ACC112 (cell line): Measurements from ENCODE around the gene CA9.

ENCODE experiments used
- H2AFZ ChIP-seq: fragments of 200-600 bp; sonication (generic); one replicate; pipeline ENCODE4 v1.6.0; 2017; ENCODE audit warnings: antibody characterized with exemption, low read length; ENCODE audit not compliant: unreplicated experiment
- H3K27ac ChIP-seq: fragments of 200-600 bp; sonication (generic); 2 replicates; pipeline ENCODE4 v1.5.1; 2014; ENCODE audit warnings: low read depth, mild to moderate bottlenecking, antibody characterized with exemption, low read length, moderate library complexity
- H3K27me3 ChIP-seq: fragments of 200-600 bp; sonication (generic); 2 replicates; pipeline ENCODE4 v1.6.1; 2014; ENCODE audit warnings: mild to moderate bottlenecking, antibody characterized with exemption, low read length, moderate library complexity, mixed read lengths; ENCODE audit not compliant: insufficient read depth
- H3K36me3 ChIP-seq: fragments of 200-600 bp; sonication (generic); 2 replicates; pipeline ENCODE4 v1.6.1; 2016; ENCODE audit warnings: mild to moderate bottlenecking, antibody characterized with exemption, low read length, moderate library complexity, mixed read lengths; ENCODE audit not compliant: insufficient read depth
- H3K4me1 ChIP-seq: fragments of 200-600 bp; sonication (generic); one replicate; pipeline ENCODE4 v1.6.1; 2016; ENCODE audit warnings: low read length, mixed read lengths; ENCODE audit not compliant: insufficient read depth, unreplicated experiment, control insufficient read depth
- H3K4me3 ChIP-seq: fragments of 200-600 bp; sonication (generic); 2 replicates; pipeline ENCODE4 v1.5.1; 2014; ENCODE audit warnings: mild to moderate bottlenecking, low read depth, low read length
- H3K79me2 ChIP-seq: fragments of 200-600 bp; sonication (generic); one replicate; pipeline ENCODE4 v1.6.0; 2016; ENCODE audit warnings: low read length; ENCODE audit not compliant: control insufficient read depth, unreplicated experiment, insufficient read depth

CA9 gene

DNA sequence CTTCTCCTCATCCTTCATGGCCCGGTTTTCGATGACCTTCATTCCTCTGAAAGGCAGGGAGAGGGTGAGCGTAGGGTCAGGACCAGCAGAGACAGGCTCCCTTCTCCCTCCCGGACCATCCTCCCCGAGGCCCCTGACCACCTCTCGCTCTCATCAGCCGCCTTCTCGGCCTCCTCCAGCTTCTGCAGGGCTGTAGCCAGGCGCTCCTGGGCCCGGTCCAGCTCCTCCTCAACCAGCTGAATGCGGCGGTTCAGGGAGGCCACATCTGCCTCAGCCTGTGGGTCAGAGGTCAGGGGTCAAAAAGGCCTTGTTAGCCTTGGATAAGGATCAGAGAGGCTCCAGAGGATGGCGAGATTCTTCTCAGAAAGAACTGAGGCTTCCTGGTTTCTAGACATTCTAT lies 11.8 kb downstream of the CA9 start:
- peaks cover 51% of the 10 kb centered on the region for H3K79me2 ChIP-seq
- no peak overlapping the region for H3K27ac ChIP-seq
- no peaks in the 10 kb centered on the region for H3K27me3 ChIP-seq
- H3K36me3 ChIP-seq, result peaks cover 40% of the 10 kb centered on the region; the same call in 1 of the 2 replicates
- H2AFZ ChIP-seq, result no peak overlapping the region
- no peak overlapping the region; the same call in 1 of the 2 replicates for H3K4me3 ChIP-seq
- peaks cover 57% of the 10 kb centered on the region for H3K4me1 ChIP-seq

DNA sequence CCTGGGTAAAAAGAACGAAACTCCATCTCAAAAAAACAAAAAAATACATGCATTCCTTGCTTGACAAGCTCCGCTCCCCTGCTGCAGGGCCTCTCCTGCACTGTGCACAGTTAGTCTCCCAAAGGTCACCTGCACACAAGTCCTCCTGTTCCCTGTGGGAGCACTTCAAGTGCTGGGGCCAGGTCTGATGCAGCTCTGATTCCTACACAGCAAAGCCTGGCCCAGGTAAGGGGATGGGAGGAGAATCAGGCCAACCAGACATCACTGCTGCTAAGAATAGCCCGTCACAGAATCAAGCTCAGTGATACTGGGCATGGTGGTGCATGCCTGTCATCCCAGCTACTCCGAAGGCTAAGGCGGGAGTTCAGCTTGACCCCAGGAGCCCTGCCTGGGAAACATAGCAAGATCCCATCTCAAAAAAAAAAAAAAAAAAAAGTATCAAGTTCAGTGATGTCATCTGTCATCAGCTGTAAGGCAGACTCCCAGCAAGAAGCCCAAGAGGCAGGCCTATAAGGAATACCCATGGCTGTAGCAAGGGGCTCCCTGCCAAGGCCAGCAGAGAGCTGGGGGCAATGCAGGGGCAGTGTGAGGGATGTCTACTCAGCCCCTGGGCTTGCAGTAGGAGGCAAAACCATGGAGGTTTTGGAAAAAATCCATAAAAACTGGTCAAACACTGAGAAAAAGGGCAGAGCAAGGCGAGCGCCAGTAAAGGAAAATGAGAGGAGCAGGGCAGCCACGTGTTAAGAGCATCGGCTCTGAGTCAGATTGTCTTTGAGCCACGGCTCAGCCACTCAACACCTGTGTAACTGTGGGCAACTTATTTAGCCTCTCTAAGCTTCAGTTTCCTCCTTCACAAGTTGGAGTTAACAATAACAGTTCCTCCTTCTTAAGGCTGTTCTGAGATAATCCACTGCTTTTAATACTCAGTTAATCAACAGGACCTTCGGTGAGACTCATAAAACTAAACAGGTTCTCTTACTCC lies 12.8 kb downstream of the CA9 start:
- Histone ChIP-seq H3K4me3 (peak overlapping the region; percentile 98), H3K27me3 (no peaks in the 10 kb centered on the region), H3K4me1 (peaks cover 54% of the 10 kb centered on the region), H3K36me3 (peaks cover 40% of the 10 kb centered on the region; the same call in 1 of the 2 replicates), H3K27ac (0 out of 2 replicates have a peak overlapping the region, but pooled peaks have one; percentile 14), H3K79me2 (peaks cover 51% of the 10 kb centered on the region), H2AFZ (no peak overlapping the region)

DNA sequence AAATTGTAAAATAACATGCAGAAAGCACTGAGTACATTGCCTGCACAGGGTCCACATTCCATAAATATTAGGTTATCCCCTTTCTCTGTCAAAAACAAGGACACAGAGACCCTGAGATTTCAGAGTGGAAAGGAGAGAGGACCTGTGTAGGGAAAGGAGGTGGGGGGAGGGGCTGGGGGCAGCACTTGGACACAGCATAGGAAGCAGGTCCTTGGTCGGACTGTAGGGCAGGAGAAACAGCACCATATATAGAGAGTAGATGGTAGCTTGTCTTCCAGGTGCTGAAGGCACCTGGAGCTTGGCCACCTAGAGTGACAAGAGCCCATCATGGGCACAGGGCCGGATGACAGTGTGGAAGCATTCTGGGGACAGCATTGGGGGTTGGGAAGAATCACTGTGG lies 13.6 kb downstream of the CA9 start:
- H3K4me1 ChIP-seq, result peaks cover 48% of the 10 kb centered on the region
- peak overlapping the region; percentile 98 for H3K4me3 ChIP-seq
- H3K27ac ChIP-seq, result 0 out of 2 replicates have a peak overlapping the region, but pooled peaks have one; percentile 91
- no peaks in the 10 kb centered on the region for H3K27me3 ChIP-seq
- H3K36me3 ChIP-seq, result peaks cover 40% of the 10 kb centered on the region; the same call in 1 of the 2 replicates
- no peak overlapping the region for H2AFZ ChIP-seq
- H3K79me2 ChIP-seq, result peaks cover 51% of the 10 kb centered on the region

DNA sequence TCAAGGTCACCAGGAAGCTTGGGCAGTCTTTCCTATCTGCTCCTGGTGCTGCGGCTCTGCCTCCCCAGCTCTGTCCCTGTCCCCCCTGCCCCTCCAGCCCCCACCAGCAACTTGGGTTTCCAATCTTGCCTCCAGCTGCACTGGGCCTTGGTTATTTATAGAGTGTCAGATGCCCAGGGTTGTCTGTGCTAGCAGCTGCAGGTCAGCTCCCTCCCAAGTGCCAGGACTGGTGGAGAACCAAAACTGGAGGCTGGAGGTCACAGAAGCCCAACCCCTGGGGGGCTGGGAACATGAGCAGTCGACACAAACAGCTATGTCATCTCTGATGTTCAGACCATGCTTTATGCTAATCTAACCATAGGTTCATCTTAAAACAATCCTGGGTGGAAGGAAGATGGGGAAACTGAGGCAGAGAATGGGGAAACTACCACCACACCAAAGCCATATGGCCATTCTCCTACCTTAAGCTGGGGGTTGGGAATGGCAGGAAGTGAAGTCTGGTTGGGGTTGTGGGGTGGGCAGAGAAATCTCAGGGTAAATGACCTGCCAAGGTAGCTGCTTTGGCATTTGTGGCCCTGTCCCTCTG lies 14.3 kb downstream of the CA9 start:
- Histone ChIP-seq H3K27me3 (no peaks in the 10 kb centered on the region), H3K79me2 (peaks cover 51% of the 10 kb centered on the region), H3K36me3 (peaks cover 36% of the 10 kb centered on the region; the same call in 1 of the 2 replicates), H3K4me3 (peak overlapping the region; percentile 98), H2AFZ (no peak overlapping the region), H3K4me1 (peaks cover 41% of the 10 kb centered on the region), H3K27ac (peak overlapping the region; percentile 91; the same call in 1 of the 2 replicates)

DNA sequence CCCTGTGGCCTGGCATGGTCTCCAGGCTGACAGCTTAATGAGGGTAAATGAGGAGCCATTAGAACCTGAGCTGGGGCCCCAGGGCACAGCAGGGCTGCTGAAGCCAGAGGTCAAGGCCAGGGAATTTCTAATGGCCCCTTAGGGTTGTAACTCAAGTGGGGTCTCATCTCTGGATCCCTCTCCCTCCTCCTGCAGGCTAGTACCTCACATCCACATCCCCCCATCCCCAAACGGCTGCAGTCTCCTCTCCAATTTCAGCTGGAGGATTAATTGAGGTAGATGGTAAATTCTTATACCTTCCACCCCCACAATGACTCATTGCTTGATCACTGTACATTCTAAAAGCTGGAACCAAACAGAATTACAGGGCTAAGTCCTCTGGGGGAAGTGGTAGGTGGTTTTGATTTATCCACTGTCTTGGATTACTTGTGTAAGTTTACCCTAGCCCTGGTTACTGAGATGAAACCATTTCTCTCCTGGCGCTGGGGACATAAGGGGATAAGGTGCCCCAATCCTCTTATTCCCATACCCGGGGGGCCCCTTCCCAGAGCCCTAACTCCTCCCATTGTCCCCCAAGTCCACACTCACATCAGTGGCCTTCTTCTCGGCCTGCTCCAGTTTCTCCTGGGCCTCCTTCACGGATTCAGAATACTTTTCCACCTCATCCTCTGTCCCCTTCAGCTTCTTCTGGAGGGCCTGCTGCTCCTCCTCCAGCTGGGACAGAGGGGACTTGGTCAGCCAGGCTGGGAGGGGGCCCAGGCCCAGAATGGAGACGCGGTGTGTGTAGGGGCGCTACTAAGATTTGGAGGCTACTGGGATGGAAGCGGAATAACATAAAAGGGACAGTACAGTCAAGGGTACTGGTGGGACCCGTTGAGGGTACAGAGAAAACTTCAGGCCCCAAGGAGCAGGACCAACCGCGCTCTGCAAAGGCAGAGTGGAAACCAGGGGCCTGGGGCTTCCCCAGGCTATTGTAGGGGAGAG lies 15.1 kb downstream of the CA9 start:
- Histone ChIP-seq H3K4me1 (peaks cover 37% of the 10 kb centered on the region), H3K79me2 (peaks cover 51% of the 10 kb centered on the region), H3K4me3 (peak overlapping the region; percentile 98), H3K27me3 (no peaks in the 10 kb centered on the region), H3K27ac (peak overlapping the region; percentile 91), H2AFZ (no peak overlapping the region), H3K36me3 (peaks cover 36% of the 10 kb centered on the region; the same call in 1 of the 2 replicates)

DNA sequence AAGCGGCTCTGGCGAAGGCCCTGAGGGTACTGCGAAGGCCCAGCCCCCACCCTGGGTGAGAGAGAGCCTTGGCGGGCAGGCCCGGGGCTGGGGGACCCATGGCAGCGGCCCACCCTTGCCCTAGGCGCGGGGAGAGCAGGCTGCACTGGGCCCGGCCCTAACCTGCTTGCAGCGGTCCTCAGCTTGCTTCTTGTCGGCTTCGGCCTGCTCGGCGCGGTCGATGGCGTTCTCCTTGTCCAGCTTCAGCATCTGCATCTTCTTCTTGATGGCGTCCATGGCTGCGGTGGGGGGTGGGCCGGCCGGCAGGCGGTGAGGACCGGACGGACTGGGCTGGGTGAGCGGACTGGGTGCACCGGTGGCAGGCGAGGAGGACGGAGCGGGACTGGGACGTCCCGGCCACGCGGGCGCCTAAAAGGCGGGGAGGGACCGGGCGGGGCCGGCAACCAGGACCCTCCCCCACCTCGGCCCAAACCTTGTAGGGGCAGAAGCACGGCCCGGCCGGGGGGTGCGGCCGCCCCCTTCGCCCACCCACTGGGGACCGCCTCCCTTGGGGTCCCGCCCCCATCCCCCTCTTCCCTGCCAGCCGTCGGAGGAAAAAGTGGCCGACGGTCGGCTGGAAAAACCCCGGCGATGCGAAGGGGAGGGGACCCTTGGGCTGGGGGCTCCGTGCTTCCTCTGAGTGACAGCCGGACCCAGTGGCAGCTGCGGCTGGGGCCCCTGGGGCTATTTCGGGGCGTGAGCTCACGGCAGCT lies 16.0 kb downstream of the CA9 start, which contains the start of gene TPM2:
TPM2 (minus strand) TSS at position 384 of the 752 bp plus-strand sequence; CDS start at position 276, 108 bp downstream.
- H3K4me1 ChIP-seq, result peaks cover 37% of the 10 kb centered on the region
- peaks cover 27% of the 10 kb centered on the region; the same call in 1 of the 2 replicates for H3K36me3 ChIP-seq
- no peaks in the 10 kb centered on the region for H3K27me3 ChIP-seq
- H3K27ac ChIP-seq, result peak within 1 kb of the TSS; percentile 91
- H2AFZ ChIP-seq, result peak within 1 kb of the TSS; percentile 71
- peaks cover 48% of the 10 kb centered on the region for H3K79me2 ChIP-seq
- H3K4me3 ChIP-seq, result peak within 1 kb of the TSS; percentile 98

DNA sequence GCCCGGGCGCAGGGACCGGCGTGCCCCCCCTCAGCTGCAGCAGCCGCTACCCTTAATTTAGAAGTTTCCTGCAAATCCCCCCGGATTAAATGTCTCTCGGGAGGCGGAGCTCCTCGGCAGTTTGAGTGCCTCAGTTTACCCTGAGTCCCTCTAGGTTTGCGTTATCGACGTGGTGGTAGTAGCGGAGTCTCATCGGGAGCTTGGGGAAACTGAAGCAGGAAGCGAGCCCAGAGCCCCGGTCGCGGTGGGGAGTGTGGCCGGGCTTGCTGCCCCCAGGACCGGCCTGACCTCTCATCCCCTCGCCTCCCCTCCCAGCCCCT lies 16.5 kb downstream of the CA9 start:
- no peak overlapping the region for H2AFZ ChIP-seq
- H3K4me1 ChIP-seq, result peaks cover 34% of the 10 kb centered on the region
- H3K27ac ChIP-seq, result peak overlapping the region; percentile 91
- peaks cover 22% of the 10 kb centered on the region; the same call in 1 of the 2 replicates for H3K36me3 ChIP-seq
- peak overlapping the region; percentile 98 for H3K4me3 ChIP-seq
- peaks cover 46% of the 10 kb centered on the region for H3K79me2 ChIP-seq
- no peaks in the 10 kb centered on the region for H3K27me3 ChIP-seq

DNA sequence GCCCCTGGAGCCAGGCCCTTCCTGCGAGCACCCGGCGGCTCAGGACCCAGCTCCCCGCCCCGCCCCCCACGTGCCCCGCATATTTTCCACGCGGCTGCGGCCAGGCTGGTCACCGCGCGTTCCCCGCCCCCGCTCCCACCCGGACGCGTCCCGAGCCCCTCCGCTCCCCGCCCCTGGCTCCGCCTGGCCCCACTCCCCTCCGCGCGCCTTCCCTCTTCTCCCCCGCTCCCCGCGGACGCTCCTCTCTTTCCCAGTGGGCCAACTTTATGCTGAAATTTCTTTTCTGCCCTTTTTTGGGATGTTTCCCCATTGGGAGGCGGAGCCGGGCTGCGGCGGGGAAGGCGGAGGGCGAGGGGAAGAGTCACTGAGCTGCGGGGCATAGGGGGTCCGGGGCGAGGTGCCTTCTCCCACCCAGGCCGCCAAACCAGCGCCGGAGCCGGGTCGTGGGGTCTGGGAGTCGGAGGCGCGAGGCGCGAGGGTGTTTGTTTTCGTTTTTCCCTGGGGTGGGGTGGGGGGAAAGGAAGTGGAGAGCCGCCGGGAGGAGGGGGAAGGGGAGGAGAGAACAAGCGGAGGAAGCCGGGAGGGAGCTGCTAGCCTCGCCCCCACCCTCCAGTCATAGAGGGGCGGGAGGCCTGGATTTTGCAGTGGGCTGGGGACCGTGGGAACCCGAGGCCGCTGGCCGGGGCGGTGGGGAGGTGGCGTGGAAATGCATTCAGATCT lies 17.0 kb downstream of the CA9 start:
- Histone ChIP-seq H3K4me1 (peaks cover 29% of the 10 kb centered on the region), H2AFZ (peak overlapping the region; percentile 71)

DNA sequence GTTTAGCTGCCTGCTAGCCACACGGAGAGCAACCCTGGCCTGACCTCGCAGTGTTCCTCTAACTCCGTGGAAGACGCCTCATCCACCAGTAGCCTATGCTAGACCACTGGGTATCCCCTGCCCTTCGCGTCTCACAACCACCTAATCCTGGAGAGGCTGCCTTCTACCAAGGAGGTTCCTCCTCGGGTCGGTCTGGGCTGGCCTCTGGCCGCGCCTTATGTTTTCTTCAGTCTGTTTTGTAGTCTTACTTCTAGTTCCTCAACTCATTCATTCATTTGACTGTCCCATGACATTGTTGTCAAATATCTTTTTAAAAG lies 17.6 kb downstream of the CA9 start:
- Histone ChIP-seq H3K79me2 (peaks cover 37% of the 10 kb centered on the region), H3K27ac (peak overlapping the region; percentile 91), H3K27me3 (no peaks in the 10 kb centered on the region), H3K4me1 (peaks cover 24% of the 10 kb centered on the region), H3K4me3 (peak overlapping the region; percentile 98), H3K36me3 (peaks cover 23% of the 10 kb centered on the region; the same call in 1 of the 2 replicates), H2AFZ (peak overlapping the region; percentile 71)

More for the DNA sequence above, 17.0 kb downstream of the CA9 start:
- Histone ChIP-seq H3K79me2 (peaks cover 41% of the 10 kb centered on the region), H3K36me3 (peaks cover 18% of the 10 kb centered on the region; the same call in 1 of the 2 replicates), H3K27ac (peak overlapping the region; percentile 91), H3K4me3 (peak overlapping the region; percentile 98), H3K27me3 (no peaks in the 10 kb centered on the region)
